HG02884 (cell line): ENCODE measurements around the gene APRT.
"Not testable (repeated sequence)": the region's sequence is repeated elsewhere in the genome, so short reads cannot be mapped to it uniquely, and the experiment has no call there.

ENCODE experiments used
- ATAC-seq: cut with Tn5 transposase; IDR thresholded peaks from one replicate; pipeline ENCODE4 v1.9.1; 2021; ENCODE audit warnings: mild to moderate bottlenecking, moderate library complexity; ENCODE audit not compliant: unreplicated experiment

The APRT gene

GRCh38 chr16:88823646-88824045, 11.9 kb upstream of the APRT start:
- ATAC-seq: not testable (repeated sequence)

GRCh38 chr16:88822281-88823040, 10.7 kb upstream of the APRT start:
- no peak for ATAC-seq

- ATAC-seq: no peak
Measured at GRCh38 chr16:88821168-88821850, 9.6 kb upstream of the APRT start.

GRCh38 chr16:88820385-88821025, 8.8 kb upstream of the APRT start:
- no peak for ATAC-seq

GRCh38 chr16:88819126-88819525, 7.4 kb upstream of the APRT start:
- no peak for ATAC-seq

- no peak for ATAC-seq
Measured at GRCh38 chr16:88818575-88818874, 6.8 kb upstream of the APRT start.

GRCh38 chr16:88817785-88818574, 6.3 kb upstream of the APRT start:
- no peak for ATAC-seq

GRCh38 chr16:88816736-88817535, 5.2 kb upstream of the APRT start:
- ATAC-seq: no peak

GRCh38 chr16:88815901-88816589, 4.3 kb upstream of the APRT start:
- ATAC-seq: no peak

GRCh38 chr16:88815227-88815626, 3.5 kb upstream of the APRT start:
- no peak for ATAC-seq

- ATAC-seq: no peak
Measured at GRCh38 chr16:88814144-88814502, 2.4 kb upstream of the APRT start.

GRCh38 chr16:88813269-88814143, 1.8 kb upstream of the APRT start:
- ATAC-seq: no peak

GRCh38 chr16:88812513-88813268, 963 bp upstream of the APRT start:
- no peak for ATAC-seq

GRCh38 chr16:88810912-88811768, 588 bp downstream of the APRT start:
- peak; percentile 41 for ATAC-seq

GRCh38 chr16:88810166-88810911, 1.4 kb downstream of the APRT start:
- no peak for ATAC-seq

GRCh38 chr16:88809676-88810165, 2.0 kb downstream of the APRT start:
- ATAC-seq: no peak
